ENCODE results near the gene BCAS4. TPM values are rescaled to one million over a fixed set of nuclear protein-coding genes. Genes with fewer than 3 reads are reported as not detected.
A peak's percentile ranks its signal among the peaks of the same experiment; 100 is the strongest.

BCAS4 gene
- total and polyA plus RNA-seq, 5 donors from 2014 or later = 8.0 to 17.6 (median 14.0) TPM

DNA sequence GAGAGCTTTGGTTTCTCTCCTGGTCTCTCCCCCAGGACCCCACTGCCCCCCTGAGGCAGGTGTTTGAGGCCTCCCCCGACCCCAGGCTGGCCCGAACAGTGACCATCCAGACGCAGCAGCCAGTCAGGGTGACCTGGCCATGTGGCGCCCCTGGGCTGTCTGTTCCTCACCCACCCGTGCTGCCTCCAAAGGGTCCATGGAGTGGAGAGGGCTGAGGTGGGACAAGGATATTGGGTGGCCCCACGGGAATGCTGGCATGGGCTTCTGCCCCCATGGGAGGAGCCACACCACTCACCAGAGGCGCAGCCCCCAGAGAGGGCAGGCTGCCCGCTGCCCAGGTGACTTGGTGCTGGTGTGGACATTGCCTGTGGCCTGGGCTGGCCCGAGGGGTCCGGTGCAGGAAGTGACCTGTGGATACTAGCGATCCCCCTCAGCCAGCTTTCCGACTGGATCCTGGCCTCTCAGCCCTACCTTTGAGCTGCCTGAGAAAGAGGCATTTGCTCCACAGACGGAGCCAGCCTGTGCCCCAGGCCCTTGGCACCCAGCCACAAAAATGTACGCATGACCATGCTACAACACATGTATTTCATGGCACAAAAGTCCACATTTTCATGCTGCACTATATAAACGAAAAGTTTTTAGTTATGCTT, 50.8 kb downstream of the BCAS4 start:
- Mint-ChIP-seq H3K4me1 (peaks cover 0 to 21% (median 6%) of the 10 kb centered on the region in 4 donors), H3K27ac (no peak overlapping the region), H3K27me3 (no peaks in the 10 kb centered on the region), H3K36me3 (peaks cover 19% of the 10 kb centered on the region), H3K9me3 (no peaks in the 10 kb centered on the region), H3K4me3 (no peak overlapping the region)
- Histone ChIP-seq H3K4me3 (ENCODE audit: low read depth, low read length) (no peak overlapping the region), H3K27ac (ENCODE audit: insufficient read depth, low read length, poor library complexity, severe bottlenecking) (no peak overlapping the region), H3K9me3 (ENCODE audit: control insufficient read depth in 2 of 2, low read length in 2 of 2) (no peaks in the 10 kb centered on the region), H3K27me3 (ENCODE audit: control insufficient read depth, insufficient read depth, low read length) (no peaks in the 10 kb centered on the region), H3K36me3 (ENCODE audit: control insufficient read depth, insufficient read depth, low read length) (no peaks in the 10 kb centered on the region), H3K4me1 (ENCODE audit: control insufficient read depth, insufficient read depth, low read length, poor library complexity, severe bottlenecking) (peaks cover 6% of the 10 kb centered on the region)
- DNase-seq (no peak), ATAC-seq (ENCODE audit: low read depth in 2 of 2) (no peak)

DNA sequence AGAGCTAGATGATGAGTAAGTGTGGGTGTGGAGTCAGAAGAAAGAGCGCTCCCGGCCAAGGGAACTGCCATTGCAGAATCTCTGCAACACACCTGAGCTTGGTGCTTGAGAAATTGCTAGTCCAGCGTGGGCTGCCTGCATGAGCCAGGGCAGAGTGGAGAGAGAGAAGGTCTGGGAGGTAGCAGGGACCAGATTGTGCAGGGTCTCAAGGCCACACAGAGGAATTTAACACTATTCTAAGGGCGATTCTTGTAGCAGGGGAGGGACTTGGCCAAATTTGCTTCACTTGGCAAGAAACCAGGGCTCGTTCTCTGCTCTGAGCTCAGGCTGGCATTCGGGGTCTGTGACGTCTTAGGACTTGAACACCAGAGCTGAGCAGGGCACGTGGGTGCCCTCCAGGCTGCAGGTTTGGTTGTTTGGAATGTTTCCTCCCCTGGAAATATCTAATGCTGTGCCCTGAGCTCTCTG, 53.5 kb downstream of the BCAS4 start:
- H3K27me3 Mint-ChIP-seq = no peaks in the 10 kb centered on the region
- H3K27me3 ChIP-seq (ENCODE audit: control insufficient read depth, insufficient read depth, low read length) = no peaks in the 10 kb centered on the region
- no peak overlapping the region for H3K4me3 ChIP-seq (ENCODE audit: low read depth, low read length)
- H3K36me3 Mint-ChIP-seq = peaks cover 9% of the 10 kb centered on the region
- peaks cover 0 to 18% (median 6%) of the 10 kb centered on the region in 4 donors for H3K4me1 Mint-ChIP-seq
- ATAC-seq (ENCODE audit: low read depth in 2 of 2) (no peak), DNase-seq (no peak)
- peak overlapping the region in 1 of 3 donors; percentile 73 for H3K27ac Mint-ChIP-seq
- H3K4me1 ChIP-seq (ENCODE audit: control insufficient read depth, insufficient read depth, low read length, poor library complexity, severe bottlenecking) = peaks cover 6% of the 10 kb centered on the region
- H3K36me3 ChIP-seq (ENCODE audit: control insufficient read depth, insufficient read depth, low read length) = no peaks in the 10 kb centered on the region
- no peaks in the 10 kb centered on the region for H3K9me3 ChIP-seq (ENCODE audit: control insufficient read depth in 2 of 2, low read length in 2 of 2)
- no peak overlapping the region for H3K27ac ChIP-seq (ENCODE audit: insufficient read depth, low read length, poor library complexity, severe bottlenecking)
- H3K4me3 Mint-ChIP-seq = no peak overlapping the region
- no peaks in the 10 kb centered on the region for H3K9me3 Mint-ChIP-seq

DNA sequence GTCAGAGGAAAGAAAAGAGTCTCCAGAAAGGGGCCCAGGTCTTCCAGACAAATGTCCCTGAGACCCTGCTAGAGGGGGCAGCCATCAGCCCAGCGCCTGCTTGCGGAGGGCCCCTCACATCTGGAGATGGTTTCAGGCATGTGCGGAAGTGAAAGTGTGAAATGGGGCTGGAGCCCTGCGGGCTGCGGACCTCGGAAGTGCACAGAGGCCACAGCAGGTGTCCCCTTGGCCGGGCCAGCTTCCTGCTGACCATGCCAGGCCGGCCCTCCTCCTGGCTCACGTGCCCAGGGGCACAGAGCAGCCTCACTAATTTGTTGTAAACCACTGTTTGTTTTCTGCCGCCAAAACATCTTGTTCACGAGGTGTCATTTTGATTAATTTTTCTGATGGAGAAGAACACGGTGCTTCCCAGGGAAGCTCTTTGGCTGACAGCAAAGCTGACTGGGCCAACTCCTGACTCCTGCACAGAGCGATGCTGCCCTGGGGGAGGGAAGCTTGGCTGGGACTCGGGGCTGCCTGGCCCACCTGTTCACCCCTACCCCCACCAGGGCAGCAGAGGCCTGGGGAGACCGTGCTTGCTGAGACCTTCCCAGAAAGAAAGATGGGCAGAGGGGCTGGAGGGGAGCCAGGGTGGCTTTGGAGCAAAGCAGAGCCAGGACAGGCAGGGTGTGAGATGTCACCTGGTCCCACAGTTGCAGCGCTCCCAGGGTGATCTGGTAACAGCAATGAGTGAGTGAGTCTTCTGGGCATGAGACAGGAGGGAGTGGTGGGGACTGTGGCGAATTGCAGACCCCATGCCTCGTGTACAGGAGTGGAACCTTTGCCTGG, 54.2 kb downstream of the BCAS4 start:
- Histone ChIP-seq H3K27me3 (ENCODE audit: control insufficient read depth, insufficient read depth, low read length) (no peaks in the 10 kb centered on the region), H3K4me3 (ENCODE audit: low read depth, low read length) (no peak overlapping the region), H3K9me3 (ENCODE audit: control insufficient read depth in 2 of 2, low read length in 2 of 2) (no peaks in the 10 kb centered on the region), H3K36me3 (ENCODE audit: control insufficient read depth, insufficient read depth, low read length) (no peaks in the 10 kb centered on the region), H3K27ac (ENCODE audit: insufficient read depth, low read length, poor library complexity, severe bottlenecking) (no peak overlapping the region), H3K4me1 (ENCODE audit: control insufficient read depth, insufficient read depth, low read length, poor library complexity, severe bottlenecking) (peaks cover 6% of the 10 kb centered on the region)
- DNase-seq (no peak), ATAC-seq (ENCODE audit: low read depth in 2 of 2) (no peak)
- H3K4me3 Mint-ChIP-seq = no peak overlapping the region
- H3K36me3 Mint-ChIP-seq = peaks cover 8% of the 10 kb centered on the region
- no peaks in the 10 kb centered on the region for H3K27me3 Mint-ChIP-seq
- peak overlapping the region in 1 of 3 donors; percentile 46 for H3K27ac Mint-ChIP-seq
- no peaks in the 10 kb centered on the region for H3K9me3 Mint-ChIP-seq
- peaks cover 0 to 12% (median 6%) of the 10 kb centered on the region in 4 donors for H3K4me1 Mint-ChIP-seq

DNA sequence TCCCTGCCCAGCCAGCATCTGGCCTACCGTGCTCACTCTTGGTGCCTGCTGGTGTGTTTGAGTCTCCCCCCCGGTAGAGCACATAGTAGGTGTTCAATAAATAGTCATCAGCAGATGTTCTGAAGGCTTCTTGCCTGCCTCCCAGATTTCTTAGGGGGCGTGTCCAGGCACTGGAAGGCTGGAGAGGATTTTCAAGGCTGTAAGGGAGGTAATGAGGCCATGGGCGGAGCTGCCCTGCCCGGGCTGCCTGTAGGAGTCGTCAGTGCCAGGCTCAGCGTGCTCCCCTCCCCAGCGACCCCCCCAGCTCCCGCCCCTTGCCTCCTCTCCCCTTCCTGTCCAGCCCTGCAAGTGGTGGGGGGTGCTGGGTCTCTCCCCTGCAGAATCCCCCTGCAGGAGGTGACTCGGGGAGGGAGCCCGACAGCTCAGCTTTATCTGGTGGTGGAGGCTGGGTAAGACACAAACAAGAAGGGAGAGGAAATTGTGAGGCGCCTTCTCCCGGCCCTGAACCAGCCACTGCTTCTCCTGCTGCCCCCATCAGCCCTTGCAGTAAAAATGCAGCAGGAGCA, 55.9 kb downstream of the BCAS4 start:
- H3K27ac ChIP-seq (ENCODE audit: insufficient read depth, low read length, poor library complexity, severe bottlenecking) = no peak overlapping the region
- H3K4me3 Mint-ChIP-seq = no peak overlapping the region
- H3K27ac Mint-ChIP-seq = no peak overlapping the region

DNA sequence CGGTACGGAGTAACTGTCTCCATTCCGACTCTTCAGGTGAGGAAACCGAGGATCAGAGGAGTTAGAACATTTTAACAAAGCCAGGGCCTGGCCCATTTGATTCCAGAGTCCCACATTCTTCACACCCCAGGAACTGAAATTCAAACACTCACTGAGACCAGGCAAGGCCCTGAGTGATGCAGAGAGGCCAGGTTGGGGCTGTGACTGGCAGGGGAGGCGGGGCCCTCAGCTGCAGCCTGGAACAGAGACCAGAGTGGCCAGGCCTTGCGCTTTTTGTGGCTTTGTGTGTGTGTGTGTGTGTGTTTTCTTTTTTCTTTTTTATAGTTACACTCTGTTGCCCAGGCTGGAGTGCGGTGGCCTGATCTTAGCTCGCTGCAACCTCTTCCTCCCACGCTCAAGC, 57.2 kb downstream of the BCAS4 start:
- H3K27ac Mint-ChIP-seq = no peak overlapping the region

More for the DNA sequence above, 55.9 kb downstream of the BCAS4 start:
- Mint-ChIP-seq H3K4me1 (peaks cover 0 to 5% (median 0%) of the 10 kb centered on the region in 4 donors), H3K36me3 (peaks cover 15% of the 10 kb centered on the region), H3K27me3 (no peaks in the 10 kb centered on the region), H3K9me3 (no peaks in the 10 kb centered on the region)
- H3K9me3 ChIP-seq (ENCODE audit: control insufficient read depth in 2 of 2, low read length in 2 of 2) = no peaks in the 10 kb centered on the region
- ATAC-seq (ENCODE audit: low read depth in 2 of 2) (no peak), DNase-seq (no peak)
- no peaks in the 10 kb centered on the region for H3K4me1 ChIP-seq (ENCODE audit: control insufficient read depth, insufficient read depth, low read length, poor library complexity, severe bottlenecking)
- H3K36me3 ChIP-seq (ENCODE audit: control insufficient read depth, insufficient read depth, low read length) = no peaks in the 10 kb centered on the region
- no peak overlapping the region for H3K4me3 ChIP-seq (ENCODE audit: low read depth, low read length)
- no peaks in the 10 kb centered on the region for H3K27me3 ChIP-seq (ENCODE audit: control insufficient read depth, insufficient read depth, low read length)

DNA sequence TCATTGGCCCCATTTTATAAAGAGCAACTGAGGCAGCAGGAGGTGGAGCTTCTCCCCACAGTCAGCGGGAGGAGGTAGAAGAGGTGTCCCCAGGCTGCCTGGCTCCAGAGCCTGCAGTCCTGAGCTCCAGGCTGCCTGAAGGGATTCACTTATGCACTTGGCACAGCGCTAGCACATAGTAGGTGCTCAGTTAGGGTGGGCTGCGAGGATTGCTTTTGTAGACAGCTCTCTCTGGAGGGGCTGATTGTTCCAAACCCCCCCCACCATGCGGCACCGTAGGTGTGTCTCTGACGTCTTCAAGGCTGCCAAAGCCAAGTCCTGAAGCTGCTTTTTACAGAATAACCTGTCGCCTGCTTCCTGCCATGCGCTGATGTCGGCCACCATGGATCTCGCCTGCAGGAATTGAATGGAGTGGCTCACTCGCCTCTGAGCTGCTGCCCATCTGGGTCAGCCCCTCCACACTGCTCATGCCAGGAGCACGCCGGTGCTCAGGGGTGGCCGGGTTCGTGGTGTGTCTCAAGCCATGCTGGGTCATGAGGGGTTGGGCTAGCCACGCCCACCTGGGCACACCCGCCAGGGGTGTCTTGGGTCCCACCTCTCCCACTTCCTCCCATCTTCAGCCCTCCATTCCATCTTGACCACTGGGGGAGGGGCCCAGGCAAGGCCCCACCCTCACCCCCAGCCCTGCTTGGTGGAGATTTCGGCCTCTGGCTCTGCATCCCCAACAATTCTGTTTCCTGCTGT, 59.8 kb downstream of the BCAS4 start:
- H3K27me3 ChIP-seq (ENCODE audit: control insufficient read depth, insufficient read depth, low read length) = no peaks in the 10 kb centered on the region
- Mint-ChIP-seq H3K27ac (peak overlapping the region in 1 of 3 donors; percentile 20), H3K36me3 (peaks cover 7% of the 10 kb centered on the region)

More for the DNA sequence above, 57.2 kb downstream of the BCAS4 start:
- H3K36me3 ChIP-seq (ENCODE audit: control insufficient read depth, insufficient read depth, low read length) = no peaks in the 10 kb centered on the region
- no peak overlapping the region for H3K4me3 ChIP-seq (ENCODE audit: low read depth, low read length)
- Mint-ChIP-seq H3K36me3 (peaks cover 15% of the 10 kb centered on the region), H3K9me3 (no peaks in the 10 kb centered on the region), H3K4me3 (no peak overlapping the region), H3K27me3 (no peaks in the 10 kb centered on the region), H3K4me1 (peaks cover 0 to 5% (median 0%) of the 10 kb centered on the region in 4 donors)
- DNase-seq (no peak), ATAC-seq (ENCODE audit: low read depth in 2 of 2) (no peak)
- no peaks in the 10 kb centered on the region for H3K27me3 ChIP-seq (ENCODE audit: control insufficient read depth, insufficient read depth, low read length)
- no peaks in the 10 kb centered on the region for H3K4me1 ChIP-seq (ENCODE audit: control insufficient read depth, insufficient read depth, low read length, poor library complexity, severe bottlenecking)
- no peaks in the 10 kb centered on the region for H3K9me3 ChIP-seq (ENCODE audit: control insufficient read depth in 2 of 2, low read length in 2 of 2)
- H3K27ac ChIP-seq (ENCODE audit: insufficient read depth, low read length, poor library complexity, severe bottlenecking) = no peak overlapping the region

More for the DNA sequence above, 59.8 kb downstream of the BCAS4 start:
- DNase-seq (no peak), ATAC-seq (ENCODE audit: low read depth in 2 of 2) (no peak)
- Histone ChIP-seq H3K36me3 (ENCODE audit: control insufficient read depth, insufficient read depth, low read length) (no peaks in the 10 kb centered on the region), H3K4me1 (ENCODE audit: control insufficient read depth, insufficient read depth, low read length, poor library complexity, severe bottlenecking) (no peaks in the 10 kb centered on the region), H3K9me3 (ENCODE audit: control insufficient read depth in 2 of 2, low read length in 2 of 2) (no peaks in the 10 kb centered on the region), H3K4me3 (ENCODE audit: low read depth, low read length) (no peak overlapping the region), H3K27ac (ENCODE audit: insufficient read depth, low read length, poor library complexity, severe bottlenecking) (no peak overlapping the region)
- peaks cover 0 to 2% (median 0%) of the 10 kb centered on the region in 4 donors for H3K4me1 Mint-ChIP-seq
- H3K27me3 Mint-ChIP-seq = peaks cover 4% of the 10 kb centered on the region
- H3K9me3 Mint-ChIP-seq = no peaks in the 10 kb centered on the region
- H3K4me3 Mint-ChIP-seq = no peak overlapping the region
